ENCODE data around the gene TRRAP. TPM values are rescaled to one million over a fixed set of nuclear protein-coding genes. Genes with fewer than 3 reads are reported as not detected.
"Not testable (repeated sequence)": the region's sequence is repeated elsewhere in the genome, so short reads cannot be mapped to it uniquely, and the experiment has no call there.

The TRRAP gene
- total and polyA plus RNA-seq, 7 donors, result 2.4 to 35.5 (median 18.9) TPM

- WGBS, 2 donors, result 57 to 66% methylated on average over 7 of the region's 7 CpGs
- Histone ChIP-seq H3K27me3 (peaks cover 0 to 52% (median 39%) of the 10 kb centered on the region in 3 donors), H3K4me3 (no peak overlapping the region), H3K36me3 (no peaks in the 10 kb centered on the region), H3K9me3 (no peaks in the 10 kb centered on the region), H3K4me1 (peaks cover 0 to 18% (median 15%) of the 10 kb centered on the region in 4 donors), H3K27ac (no peak overlapping the region)
- TF ChIP-seq CTCF (IDR thresholded peaks at IDR 0.05) (no peak), POLR2AphosphoS5 (IDR thresholded peaks at IDR 0.05) (no peak), POLR2A (IDR thresholded peaks at IDR 0.05) (no peak), EP300 (IDR thresholded peaks at IDR 0.05) (no peak)
- peak; percentile 3 for DNase-seq
- intact Hi-C loops (cut with DNase I), result no loop called here
Measured at GRCh38 chr7:98872328-98872924, 5.9 kb upstream of the TRRAP start.

- H3K36me3 ChIP-seq; H3K4me3 ChIP-seq; intact Hi-C loops (cut with DNase I); H3K9me3 ChIP-seq; H3K27ac ChIP-seq: not testable (repeated sequence)
- Histone ChIP-seq H3K27me3 (peaks cover 0 to 52% (median 39%) of the 10 kb centered on the region in 3 donors), H3K4me1 (peaks cover 0 to 22% (median 21%) of the 10 kb centered on the region in 4 donors)
- peak; percentile 54 for DNase-seq
- 89% methylated on average over 11 of the region's 11 CpGs for WGBS, 2 donors
Measured at GRCh38 chr7:98873610-98874009, 4.7 kb upstream of the TRRAP start.

- peak; percentile 5 for DNase-seq
- H3K9me3 ChIP-seq, result no peaks in the 10 kb centered on the region
- H3K4me3 ChIP-seq, result no peak overlapping the region
- H3K27me3 ChIP-seq, result peaks cover 0 to 38% (median 29%) of the 10 kb centered on the region in 3 donors
- 82 to 91% methylated on average over 1 of the region's 1 CpG for WGBS, 2 donors
- H3K36me3 ChIP-seq, result no peaks in the 10 kb centered on the region
- peaks cover 0 to 22% (median 20%) of the 10 kb centered on the region in 4 donors for H3K4me1 ChIP-seq
- intact Hi-C loops (cut with DNase I), result loop anchor here (5.0 kb wide), 2 partner anchors 267 to 593 kb away; partner anchors contain the start of genes BRI3 and SMURF1
- H3K27ac ChIP-seq, result no peak overlapping the region
- TF ChIP-seq POLR2A (IDR thresholded peaks at IDR 0.05) (no peak), CTCF (IDR thresholded peaks at IDR 0.05) (no peak), POLR2AphosphoS5 (IDR thresholded peaks at IDR 0.05) (no peak), EP300 (IDR thresholded peaks at IDR 0.05) (no peak)
Measured at GRCh38 chr7:98874942-98875341, 3.4 kb upstream of the TRRAP start.

GRCh38 chr7:98875501-98875900 lies 2.8 kb upstream of the TRRAP start:
- intact Hi-C loops (cut with DNase I), result loop anchor here (5.0 kb wide), 2 partner anchors 267 to 593 kb away; partner anchors contain the start of genes BRI3 and SMURF1
- peaks cover 0 to 33% (median 25%) of the 10 kb centered on the region in 3 donors for H3K27me3 ChIP-seq
- peak; percentile 40 for DNase-seq
- peaks cover 0 to 22% (median 17%) of the 10 kb centered on the region in 4 donors for H3K4me1 ChIP-seq
- H3K36me3 ChIP-seq, result no peaks in the 10 kb centered on the region
- TF ChIP-seq POLR2A (IDR thresholded peaks at IDR 0.05) (no peak), CTCF (IDR thresholded peaks at IDR 0.05) (no peak), POLR2AphosphoS5 (IDR thresholded peaks at IDR 0.05) (no peak), EP300 (IDR thresholded peaks at IDR 0.05) (no peak)
- H3K9me3 ChIP-seq, result no peaks in the 10 kb centered on the region
- WGBS, 2 donors, result 84 to 89% methylated on average over 9 of the region's 9 CpGs
- H3K27ac ChIP-seq, result no peak overlapping the region
- no peak overlapping the region for H3K4me3 ChIP-seq

- H3K4me3 ChIP-seq, result no peak overlapping the region
- WGBS, 2 donors, result 87 to 93% methylated on average over 6 of the region's 6 CpGs
- no peak for TF ChIP-seq POLR2A (IDR thresholded peaks at IDR 0.05)
- TF ChIP-seq CTCF (IDR thresholded peaks at IDR 0.05), result no peak
- no peak for TF ChIP-seq POLR2AphosphoS5 (IDR thresholded peaks at IDR 0.05)
- TF ChIP-seq EP300 (IDR thresholded peaks at IDR 0.05), result no peak
- H3K27ac ChIP-seq, result no peak overlapping the region
- intact Hi-C loops (cut with DNase I), result loop anchor here (5.0 kb wide), 2 partner anchors 265 to 595 kb away; partner anchors contain the start of genes BRI3 and SMURF1
- H3K27me3 ChIP-seq, result peaks cover 0 to 16% (median 9%) of the 10 kb centered on the region in 3 donors
- peaks cover 0 to 12% (median under 1%) of the 10 kb centered on the region in 4 donors for H3K36me3 ChIP-seq
- no peak for DNase-seq
- no peaks in the 10 kb centered on the region for H3K9me3 ChIP-seq
- H3K4me1 ChIP-seq, result peaks cover 0 to 19% (median 14%) of the 10 kb centered on the region in 4 donors
Measured at GRCh38 chr7:98877146-98877545, 1.2 kb upstream of the TRRAP start.
